ENCODE data around the gene GRB7.

GRCh38 chr17:39695089-39695474, 42.7 kb upstream of the GRB7 start:
- TF ChIP-seq HMGXB4 (CRISPR knock-in tag; IDR thresholded peaks at IDR 0.05) (no peak), ZNF134 (CRISPR knock-in tag; conservative IDR thresholded peaks at IDR 0.05) (no peak), FOXK1 (CRISPR knock-in tag; IDR thresholded peaks at IDR 0.05; ENCODE audit: borderline replicate concordance) (no peak), SP2 (IDR thresholded peaks at IDR 0.05; ENCODE audit: extremely low read depth, low read depth, low read length, poor library complexity, severe bottlenecking) (no peak), ZNF274 (IDR thresholded peaks at IDR 0.05; ENCODE audit: borderline replicate concordance, low read depth, low read length) (no peak), TEAD4 (IDR thresholded peaks at IDR 0.05; ENCODE audit: low read length) (no peak), TEAD4 (CRISPR knock-in tag; IDR thresholded peaks at IDR 0.05; ENCODE audit: borderline replicate concordance) (no peak), SETDB1 (IDR thresholded peaks at IDR 0.05; ENCODE audit: low read length) (no peak), JUNB (CRISPR knock-in tag; conservative IDR thresholded peaks at IDR 0.05) (no peak)
- TF ChIP-seq, protein P1, sequence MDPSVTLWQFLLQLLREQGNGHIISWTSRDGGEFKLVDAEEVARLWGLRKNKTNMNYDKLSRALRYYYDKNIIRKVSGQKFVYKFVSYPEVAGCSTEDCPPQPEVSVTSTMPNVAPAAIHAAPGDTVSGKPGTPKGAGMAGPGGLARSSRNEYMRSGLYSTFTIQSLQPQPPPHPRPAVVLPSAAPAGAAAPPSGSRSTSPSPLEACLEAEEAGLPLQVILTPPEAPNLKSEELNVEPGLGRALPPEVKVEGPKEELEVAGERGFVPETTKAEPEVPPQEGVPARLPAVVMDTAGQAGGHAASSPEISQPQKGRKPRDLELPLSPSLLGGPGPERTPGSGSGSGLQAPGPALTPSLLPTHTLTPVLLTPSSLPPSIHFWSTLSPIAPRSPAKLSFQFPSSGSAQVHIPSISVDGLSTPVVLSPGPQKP (CRISPR knock-in tag; IDR thresholded peaks at IDR 0.05): no peak
- TF ChIP-seq, protein P2, sequence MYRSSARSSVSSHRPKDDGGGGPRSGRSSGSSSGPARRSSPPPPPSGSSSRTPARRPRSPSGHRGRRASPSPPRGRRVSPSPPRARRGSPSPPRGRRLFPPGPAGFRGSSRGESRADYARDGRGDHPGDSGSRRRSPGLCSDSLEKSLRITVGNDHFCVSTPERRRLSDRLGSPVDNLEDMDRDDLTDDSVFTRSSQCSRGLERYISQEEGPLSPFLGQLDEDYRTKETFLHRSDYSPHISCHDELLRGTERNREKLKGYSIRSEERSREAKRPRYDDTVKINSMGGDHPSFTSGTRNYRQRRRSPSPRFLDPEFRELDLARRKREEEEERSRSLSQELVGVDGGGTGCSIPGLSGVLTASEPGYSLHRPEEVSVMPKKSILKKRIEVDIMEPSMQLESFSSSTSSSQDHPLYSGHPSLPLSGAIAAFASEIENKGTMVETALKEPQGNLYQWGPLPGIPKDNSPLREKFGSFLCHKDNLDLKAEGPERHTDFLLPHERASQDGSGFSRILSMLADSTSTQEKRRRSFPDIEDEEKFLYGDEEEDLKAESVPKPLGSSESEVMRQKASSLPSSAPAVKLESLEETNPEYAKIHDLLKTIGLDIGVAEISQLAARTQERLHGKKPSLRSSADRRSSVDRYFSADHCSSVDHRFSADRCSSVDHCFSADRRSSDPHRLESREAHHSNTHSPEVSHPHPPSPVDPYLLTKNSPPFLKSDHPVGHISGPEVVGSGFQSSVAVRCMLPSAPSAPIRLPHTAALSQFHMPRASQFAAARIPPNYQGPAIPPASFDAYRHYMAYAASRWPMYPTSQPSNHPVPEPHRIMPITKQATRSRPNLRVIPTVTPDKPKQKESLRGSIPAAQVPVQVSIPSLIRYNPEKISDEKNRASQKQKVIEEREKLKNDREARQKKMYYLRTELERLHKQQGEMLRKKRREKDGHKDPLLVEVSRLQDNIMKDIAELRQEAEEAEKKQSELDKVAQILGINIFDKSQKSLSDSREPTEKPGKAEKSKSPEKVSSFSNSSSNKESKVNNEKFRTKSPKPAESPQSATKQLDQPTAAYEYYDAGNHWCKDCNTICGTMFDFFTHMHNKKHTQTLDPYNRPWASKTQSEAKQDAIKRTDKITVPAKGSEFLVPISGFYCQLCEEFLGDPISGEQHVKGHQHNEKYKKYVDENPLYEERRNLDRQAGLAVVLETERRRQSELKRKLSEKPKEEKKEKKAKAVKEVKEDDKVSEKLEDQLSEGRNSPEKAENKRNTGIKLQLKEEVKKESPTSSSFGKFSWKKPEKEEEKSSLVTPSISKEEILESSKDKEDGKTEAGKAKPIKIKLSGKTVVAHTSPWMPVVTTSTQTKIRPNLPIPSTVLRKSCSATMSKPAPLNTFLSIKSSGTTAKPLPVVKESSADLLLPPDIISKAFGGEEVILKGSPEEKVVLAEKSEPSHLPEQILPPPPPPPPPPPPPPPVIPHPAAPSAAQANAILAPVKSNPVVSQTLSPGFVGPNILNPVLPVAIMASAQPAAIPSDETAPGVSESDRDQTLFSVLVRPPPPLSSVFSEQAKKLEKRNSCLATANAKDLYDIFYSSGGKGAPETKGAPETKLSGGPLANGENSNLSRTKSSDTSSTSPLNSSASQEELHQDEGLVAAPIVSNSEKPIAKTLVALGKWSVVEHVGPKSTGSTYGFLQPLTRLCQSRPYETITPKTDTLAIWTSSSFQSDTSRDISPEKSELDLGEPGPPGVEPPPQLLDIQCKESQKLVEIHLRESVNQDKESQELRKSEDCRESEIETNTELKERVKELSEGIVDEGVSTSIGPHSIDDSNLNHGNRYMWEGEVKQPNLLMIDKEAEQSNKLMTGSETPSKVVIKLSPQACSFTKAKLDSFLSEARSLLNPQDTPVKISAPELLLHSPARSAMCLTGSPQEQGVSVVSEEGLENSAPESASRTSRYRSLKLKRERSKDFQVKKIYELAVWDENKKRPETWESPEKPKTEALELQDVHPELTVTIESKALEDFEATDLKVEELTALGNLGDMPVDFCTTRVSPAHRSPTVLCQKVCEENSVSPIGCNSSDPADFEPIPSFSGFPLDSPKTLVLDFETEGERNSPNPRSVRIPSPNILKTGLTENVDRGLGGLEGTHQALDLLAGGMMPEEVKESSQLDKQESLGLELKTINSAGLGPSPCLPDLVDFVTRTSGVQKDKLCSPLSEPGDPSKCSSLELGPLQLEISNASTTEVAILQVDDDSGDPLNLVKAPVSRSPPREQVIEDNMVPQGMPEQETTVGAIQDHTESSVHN (IDR thresholded peaks at IDR 0.05; ENCODE audit: borderline replicate concordance in 1 of 2, low read depth in 1 of 2): no peak

All from K562 (cell line).